ENCODE data around the gene DCBLD2.

DCBLD2 gene

DNA sequence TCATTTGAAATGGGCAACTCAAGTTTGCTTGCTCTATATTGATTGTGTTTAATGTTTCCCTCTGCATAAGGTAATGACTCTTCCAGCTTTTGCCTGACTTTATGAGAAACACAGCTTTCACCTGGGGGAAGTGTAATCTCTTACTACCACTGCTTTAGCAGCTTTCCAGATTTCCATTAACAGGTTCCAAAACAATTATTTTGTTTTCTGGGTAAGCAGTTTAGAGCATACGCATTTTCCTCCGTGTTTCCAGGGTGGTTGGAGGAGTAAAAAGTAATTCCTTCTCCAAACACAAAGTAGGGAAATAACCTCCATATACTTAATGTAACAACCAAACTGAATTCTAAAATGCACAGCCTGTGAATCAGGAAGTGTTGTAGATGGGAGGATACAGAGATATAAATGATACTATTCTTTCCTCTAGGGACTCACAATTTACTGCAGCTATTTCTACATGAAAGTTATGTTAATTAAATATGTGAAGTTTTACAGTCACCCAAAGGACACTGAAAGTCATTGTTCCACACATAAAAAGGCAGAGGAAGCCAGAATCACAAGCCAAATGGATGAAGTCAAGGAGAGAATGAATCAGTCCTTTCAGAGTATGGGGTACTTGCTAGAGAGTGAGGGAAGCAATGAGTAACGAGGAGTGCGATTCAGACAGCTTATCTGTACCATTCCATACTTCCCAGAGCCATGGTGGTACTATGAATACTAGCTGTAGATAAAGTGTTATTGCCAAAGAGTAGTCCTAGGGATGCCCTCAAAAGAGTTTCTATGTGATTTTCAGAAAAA, 121.8 kb downstream of the DCBLD2 start:
- intact Hi-C loops (cut with DNase I): loop anchor here (5.0 kb wide), 1 partner anchor 47 kb away; no protein-coding TSS in a partner anchor
- peak in 8 of 42 donors; percentile 23 to 75 (median 55) for DNase-seq

DNA sequence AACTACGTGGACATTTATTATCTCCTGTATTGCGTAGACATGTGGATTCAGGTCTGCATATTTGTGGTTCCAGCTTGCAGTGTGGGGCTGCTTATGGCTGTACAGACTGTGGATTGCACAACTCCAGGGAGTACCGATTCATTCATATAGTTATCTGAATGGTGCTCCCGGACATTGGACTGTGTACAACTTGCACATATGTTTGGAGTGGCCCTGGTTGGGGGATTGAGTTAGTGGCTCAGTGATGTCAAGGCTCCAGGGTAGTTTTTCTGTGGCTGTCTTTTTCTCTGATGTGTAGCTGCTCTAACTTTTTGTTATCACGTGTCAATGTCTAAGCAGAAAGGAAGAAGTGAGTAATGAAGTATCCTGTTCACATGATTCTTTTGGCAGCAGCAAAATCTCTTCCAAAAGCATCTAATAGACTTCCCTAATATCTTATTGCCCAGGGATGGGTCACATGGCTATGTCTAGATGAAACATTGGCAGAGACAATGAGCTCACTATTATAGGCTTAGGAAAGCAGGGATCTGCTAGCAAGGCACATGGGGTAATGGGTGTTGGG, 122.6 kb downstream of the DCBLD2 start:
- intact Hi-C loops (cut with DNase I): loop anchor here (5.0 kb wide), 1 partner anchor 47 kb away; no protein-coding TSS in a partner anchor
- DNase-seq: no peak

DNA sequence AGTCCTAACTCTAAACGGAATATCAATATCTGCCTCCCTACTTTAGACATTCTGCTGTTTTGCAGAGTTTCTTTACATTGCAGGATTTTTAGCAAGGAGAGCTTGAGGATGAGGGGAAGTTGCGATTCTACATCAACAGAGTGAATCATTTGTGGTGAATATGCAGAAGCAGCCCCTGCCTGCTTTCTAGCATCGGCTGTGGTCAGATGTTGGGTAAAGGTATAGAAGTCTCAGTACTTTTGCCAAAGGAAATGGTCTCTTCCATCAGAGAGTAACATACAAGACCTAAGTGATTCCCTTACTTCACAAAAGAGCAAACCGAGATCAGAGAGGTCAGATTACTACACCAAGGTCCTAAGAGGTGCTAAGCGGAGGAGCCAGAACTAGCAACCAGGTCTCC, 123.1 kb downstream of the DCBLD2 start:
- no peak for DNase-seq
- intact Hi-C loops (cut with DNase I): loop anchor here (5.0 kb wide), 1 partner anchor 46 kb away; no protein-coding TSS in a partner anchor

DNA sequence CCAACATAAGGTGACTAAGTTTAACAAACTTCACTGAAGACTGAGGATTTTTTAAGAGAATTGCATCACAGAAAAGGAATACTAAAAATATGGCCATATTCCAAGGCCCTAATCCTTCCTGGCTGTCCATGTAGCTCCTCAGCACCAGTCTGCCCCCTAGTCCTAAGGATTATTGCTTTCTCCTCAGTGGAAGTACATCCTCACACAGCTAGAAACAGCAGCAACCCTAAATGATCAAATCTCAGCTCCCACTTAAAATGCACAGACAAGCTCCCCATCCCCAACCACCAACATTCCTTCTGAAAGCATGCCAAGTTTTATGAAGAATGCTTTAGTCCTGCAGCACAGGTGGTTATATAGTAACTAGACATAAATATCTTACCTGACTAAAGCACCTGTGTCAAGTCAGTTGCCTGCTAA, 123.7 kb downstream of the DCBLD2 start:
- intact Hi-C loops (cut with DNase I): loop anchor here (5.0 kb wide), 1 partner anchor 46 kb away; no protein-coding TSS in a partner anchor
- no peak for DNase-seq

DNA sequence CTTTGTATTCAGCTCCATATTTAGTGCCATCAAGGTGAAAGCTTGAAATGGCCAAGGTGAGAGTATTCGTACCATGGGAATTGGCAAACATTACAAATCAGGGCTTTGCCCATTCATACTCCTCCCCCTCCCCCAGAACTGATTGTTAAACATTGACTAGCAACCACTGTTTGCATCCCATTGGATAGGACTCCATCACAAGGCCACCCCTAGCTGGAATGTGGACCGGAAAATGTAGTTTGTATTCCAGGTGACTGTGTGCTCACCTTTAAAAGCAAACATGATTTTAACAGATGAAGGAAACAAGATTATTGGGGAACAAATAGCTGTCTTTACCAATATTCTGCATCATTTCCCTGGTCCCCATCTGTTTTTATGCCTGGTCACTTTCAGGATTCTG, 124.2 kb downstream of the DCBLD2 start:
- intact Hi-C loops (cut with DNase I): loop anchor here (5.0 kb wide), 1 partner anchor 45 kb away; no protein-coding TSS in a partner anchor
- DNase-seq: no peak

DNA sequence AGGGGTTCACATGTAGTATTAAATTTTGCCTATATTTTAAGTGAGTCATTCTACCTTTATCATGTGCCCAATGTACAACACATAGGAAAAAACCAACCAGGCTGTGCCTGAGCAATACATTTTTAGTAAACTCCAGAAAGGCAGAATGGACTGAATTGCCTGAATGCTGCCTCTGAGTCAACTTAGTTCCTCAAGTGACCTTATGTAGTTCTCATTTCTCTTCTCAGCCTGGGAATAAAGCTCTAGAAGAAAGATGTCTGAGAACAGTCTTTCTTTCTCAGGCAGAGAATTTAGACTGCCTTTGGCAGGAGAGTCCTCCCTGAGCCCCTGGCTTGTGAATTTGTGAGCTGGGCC, 125.4 kb downstream of the DCBLD2 start:
- intact Hi-C loops (cut with DNase I): loop anchor here (5.0 kb wide), 1 partner anchor 44 kb away; no protein-coding TSS in a partner anchor
- no peak for DNase-seq

DNA sequence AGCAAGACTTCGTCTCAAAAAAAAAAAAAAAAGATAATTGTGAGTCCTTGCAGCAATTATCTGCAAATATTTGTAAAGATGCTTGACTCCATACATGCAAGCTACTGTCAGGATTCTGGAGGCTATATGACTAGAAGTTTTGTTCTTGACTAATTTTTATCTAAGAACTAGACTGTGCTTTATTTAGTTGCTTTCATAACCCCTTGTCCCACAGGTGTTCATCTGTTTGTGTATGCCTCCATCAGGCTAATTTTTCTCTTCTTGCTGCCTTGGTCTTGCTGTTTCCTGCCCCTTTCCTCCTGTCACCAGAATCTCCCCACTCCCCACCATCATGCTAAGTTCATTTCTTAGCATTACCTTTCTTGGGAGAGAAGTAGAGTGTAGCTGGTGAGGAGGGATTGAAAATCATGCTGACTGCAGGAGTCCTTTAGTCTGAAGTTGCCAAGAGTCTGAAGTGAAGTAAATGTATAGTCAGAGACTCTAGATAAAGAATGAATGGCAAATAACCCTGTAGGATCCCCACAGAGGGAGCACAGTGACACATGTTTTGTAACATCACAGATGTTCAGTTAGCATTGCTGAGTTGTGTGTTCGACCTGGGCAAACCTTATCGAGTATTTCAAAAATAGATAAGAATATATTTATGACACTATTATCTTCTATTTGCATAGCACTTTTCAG, 125.9 kb downstream of the DCBLD2 start:
- DNase-seq: no peak
- intact Hi-C loops (cut with DNase I): loop anchor here (5.0 kb wide), 1 partner anchor 43 kb away; no protein-coding TSS in a partner anchor

DNA sequence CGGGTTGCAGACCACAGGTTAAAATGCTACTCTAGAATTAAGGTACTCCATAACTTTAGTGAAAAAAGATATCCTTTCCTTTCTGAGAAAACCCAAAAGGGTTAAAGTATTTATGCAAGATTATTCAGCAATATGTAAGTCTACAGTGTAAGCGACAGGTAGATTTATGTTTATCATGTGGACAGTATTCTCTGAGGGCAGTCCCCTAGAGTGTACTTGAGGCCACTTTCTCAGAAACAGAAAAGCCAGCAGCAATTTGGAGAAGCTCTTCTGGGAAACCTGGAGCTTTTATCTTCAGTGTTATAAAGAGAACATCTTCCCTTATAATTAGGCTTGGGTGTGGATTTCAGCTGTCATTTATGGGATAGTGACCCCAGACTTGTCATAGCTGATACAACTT, 129.5 kb downstream of the DCBLD2 start:
- DNase-seq: no peak
- intact Hi-C loops (cut with DNase I): no loop called here

DNA sequence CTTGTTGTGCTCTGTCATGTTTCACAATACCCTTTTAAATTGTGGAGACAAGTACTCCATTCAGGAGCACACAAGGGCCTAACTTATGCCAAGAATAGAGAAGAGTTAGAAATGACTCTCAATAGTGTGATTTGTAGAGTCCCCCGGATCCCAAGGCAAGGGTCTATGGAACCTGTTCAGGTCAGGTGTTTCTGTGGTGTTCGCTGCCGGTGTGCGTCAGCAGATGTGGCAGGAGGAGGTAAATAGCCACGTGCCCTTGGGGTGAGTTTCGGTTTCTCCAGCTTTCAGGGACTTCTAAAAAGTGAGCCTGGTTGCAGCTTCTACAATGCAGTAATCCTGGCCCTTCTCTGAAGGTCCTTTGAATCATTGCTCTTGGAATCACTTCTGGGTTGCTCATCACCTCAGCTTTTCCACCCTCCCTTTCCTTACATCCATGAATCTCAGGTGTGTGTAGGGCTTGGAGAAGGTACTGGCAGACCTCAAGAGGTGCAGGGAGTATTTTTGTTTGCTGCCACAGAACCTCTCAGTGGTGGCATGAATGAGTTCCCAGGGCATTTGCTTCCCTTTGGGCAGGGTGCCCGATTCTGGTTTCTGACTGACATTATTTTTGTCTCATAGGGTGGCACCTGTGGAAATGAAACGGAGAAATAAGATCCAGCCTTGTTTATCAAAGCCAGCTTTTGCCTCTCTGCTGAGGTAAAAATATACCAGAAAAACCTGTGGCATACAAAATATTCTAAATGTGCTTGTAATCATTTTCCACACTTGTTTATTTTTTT, 131.0 kb downstream of the DCBLD2 start:
- intact Hi-C loops (cut with DNase I): no loop called here
- DNase-seq: peak in 30 of 42 donors; percentile 2 to 82 (median 41)

DNA sequence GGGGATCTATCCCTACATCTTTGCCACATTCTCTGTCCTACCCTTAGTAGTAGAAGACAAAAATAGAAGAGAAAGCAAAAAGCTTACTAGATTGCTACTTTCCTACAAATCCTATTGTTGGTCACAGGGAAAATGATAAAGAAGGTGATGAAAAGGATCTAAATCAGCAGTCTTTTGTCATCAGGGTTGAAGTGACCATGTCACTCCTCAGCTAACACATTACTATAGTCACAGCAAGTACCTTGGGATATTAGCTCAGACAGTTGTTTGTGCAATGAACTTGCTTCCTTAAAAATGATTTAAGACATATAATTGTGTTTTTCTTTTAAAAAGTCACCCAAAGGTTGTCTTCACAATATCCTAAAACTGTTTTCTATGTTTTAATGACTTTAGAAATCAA, 132.0 kb downstream of the DCBLD2 start:
- intact Hi-C loops (cut with DNase I): no loop called here

DNA sequence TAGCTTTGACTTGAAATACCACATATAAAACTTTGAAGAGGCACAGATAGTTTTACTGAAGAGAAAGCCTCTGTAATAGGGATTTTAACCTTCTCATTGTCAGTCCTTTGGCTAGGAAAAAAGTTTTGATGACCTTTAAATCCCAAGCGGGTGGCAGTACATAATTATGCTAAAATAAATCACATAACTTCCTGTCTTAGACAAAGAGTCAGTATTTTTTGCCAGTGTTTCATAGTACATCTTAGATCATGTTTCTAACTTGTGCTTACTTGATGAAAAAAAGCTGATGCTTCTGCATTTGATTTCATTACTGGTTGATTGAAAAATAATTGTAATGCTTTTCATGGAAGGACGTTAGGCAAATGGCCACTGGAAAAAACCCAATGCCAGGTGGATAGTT, 132.5 kb downstream of the DCBLD2 start:
- no peak for DNase-seq
- intact Hi-C loops (cut with DNase I): no loop called here

More for the DNA sequence above, 132.0 kb downstream of the DCBLD2 start:
- no peak for DNase-seq

DNA sequence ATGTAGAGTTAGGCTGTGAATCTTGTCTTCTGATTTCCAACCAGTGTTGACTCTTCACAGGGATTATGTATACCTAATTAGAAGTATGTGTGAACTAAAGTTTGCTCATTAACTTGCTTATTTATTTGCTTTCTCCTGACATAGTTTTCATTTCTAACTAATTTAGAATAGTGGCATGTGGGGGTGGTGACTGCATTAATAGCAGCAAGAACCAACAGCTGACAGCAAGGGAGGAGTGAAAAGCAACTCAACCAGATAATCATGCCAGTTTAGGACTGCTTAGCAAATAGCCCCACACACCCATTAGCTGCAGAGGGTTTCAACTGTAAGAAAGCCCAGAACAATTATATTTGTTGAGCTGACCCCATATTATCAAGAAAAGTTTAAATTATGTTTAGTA, 134.6 kb downstream of the DCBLD2 start:
- DNase-seq: no peak
- intact Hi-C loops (cut with DNase I): no loop called here

DNA sequence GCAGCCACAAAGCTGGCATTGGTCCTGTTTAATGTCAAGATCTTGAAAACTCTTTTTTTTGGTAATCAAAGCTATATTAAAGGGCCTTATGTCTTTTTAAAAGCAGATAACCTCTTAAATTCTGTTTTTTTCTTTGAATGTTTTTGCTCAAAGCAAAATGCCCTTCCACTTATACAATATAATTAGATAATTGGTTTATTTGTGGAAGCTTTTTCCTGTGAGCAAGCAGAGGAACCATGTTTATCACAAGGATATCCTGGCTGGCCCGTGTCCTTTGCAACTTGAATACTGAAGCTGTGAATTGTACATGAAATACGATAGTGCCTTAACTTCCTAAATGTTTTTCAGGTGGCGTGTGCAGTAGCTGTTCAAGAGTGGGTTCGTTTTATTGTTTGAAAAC, 135.8 kb downstream of the DCBLD2 start:
- intact Hi-C loops (cut with DNase I): no loop called here
- DNase-seq: no peak

DNA sequence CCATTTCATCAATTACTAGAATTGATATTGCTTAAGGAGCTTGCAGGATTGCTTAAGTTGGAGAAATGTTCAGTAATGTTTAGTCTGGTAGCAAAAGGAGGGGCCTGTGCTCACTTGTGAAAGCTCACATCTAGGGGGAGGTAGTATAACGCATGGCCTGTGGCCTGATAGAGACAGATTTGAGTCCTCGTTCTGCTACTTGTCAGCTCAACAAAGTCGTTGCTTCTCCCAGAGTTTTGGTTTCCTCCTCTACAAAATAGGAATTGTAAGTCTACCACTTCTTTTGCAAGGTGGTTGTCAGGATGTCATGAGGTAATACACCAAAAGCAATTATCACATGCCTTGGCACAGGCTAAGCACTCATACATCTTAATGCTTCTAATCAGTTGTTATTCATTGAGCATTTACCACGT, 137.0 kb downstream of the DCBLD2 start:
- intact Hi-C loops (cut with DNase I): no loop called here
- DNase-seq: peak in 3 of 42 donors; percentile 19 to 62 (median 20)

DNA sequence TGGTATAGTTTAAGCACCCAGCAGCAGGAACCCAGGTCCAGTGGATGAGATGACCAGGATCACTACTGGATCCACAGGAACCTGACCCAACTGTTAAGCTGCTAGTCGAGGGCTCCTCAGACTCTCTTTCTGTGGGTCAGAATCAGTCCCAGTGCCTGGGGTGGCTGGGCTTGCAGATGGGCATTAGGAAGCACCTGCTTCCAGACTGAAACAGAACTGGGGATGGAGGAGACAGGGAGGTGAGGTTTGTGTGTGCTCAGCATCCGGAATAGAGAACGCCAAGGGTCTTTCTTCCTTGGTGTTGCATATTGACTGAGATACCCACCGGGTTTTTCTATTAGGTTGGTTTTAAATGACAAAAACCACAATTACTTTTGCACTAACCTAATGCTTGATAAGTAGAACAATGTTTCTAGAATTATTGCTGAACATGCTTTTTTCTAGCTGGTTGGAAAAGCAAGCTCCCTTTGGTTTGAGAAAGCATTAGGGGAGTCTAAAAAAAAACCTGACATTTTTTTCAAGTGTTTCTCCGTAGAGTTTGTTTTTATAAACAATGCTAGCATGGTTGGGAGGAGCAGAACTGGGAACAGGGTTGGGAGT, 137.6 kb downstream of the DCBLD2 start:
- no peak for DNase-seq
- intact Hi-C loops (cut with DNase I): no loop called here

DNA sequence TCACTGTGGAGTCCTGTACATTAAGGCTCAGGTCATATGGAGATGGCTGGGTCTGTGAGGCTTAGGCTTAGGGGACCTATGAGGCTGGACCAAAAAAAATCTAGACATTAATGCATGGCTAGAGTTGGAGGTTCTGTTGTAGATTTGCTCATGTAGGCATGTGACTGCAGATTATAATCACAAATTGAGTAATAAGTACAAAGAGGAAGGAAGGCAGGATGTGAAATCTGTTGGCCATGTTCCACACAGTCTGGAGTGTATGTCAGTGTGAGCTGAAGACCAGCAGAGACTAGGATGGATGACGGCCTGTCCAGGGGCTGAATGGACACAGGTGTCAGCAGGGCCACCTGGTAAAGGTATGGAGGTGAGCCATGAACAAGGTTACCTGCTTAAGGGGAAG, 138.4 kb downstream of the DCBLD2 start, which contains the start of gene ST3GAL6:
Gene ST3GAL6, plus strand, starts transcription at position 265 of the 400 bp plus-strand sequence. CDS start 5,101 bp downstream, outside the sequence.
- DNase-seq: peak in 3 of 42 donors; percentile 15 to 40 (median 33)
- intact Hi-C loops (cut with DNase I): no loop called here

DNA sequence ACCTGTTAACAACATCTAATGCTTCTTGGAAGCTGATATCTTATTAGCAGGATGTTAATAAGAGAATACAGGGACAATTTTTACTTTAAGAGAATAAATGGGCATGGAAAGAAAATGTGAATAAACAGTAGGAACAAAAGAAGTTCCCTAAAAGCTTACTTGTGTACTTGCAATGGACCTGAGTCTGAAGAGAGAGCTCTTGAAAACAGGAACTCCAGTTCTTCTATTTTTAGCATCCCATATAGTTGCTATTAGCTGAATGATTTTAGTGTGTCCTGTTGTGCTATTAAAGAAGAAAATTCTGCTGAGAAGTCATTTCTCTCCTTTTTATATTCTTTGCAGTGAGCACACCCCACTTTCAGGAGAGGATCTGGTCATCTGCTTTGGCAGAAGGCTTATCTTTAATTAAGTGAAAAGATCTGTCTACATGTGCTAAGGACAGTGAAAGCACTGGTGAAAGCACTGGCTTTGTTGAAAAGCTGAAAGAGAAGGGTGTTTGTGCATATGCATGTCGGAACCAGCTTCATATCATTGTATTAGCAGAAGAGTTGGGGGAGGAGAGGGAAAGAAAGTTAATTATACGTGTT, 139.8 kb downstream of the DCBLD2 start:
- intact Hi-C loops (cut with DNase I): no loop called here
- no peak for DNase-seq

DNA sequence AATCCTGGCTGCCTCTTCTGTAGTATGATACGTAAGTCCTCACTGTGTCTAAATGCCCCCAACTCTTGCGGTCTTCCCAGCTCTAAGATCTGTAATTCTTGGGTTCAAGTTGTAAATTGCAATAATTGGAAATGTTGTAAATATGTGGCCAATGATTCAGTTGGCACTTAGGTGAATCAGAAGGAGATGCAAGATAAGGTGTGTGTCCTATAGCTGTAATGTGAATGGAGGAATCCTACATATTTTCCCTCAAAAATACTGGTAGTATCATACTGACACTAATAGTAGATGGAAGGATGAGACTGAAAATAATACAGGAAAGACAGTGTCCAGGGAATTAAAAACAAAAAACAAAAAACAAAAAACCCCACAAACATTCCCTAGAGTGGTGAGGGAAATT, 141.9 kb downstream of the DCBLD2 start:
- intact Hi-C loops (cut with DNase I): no loop called here
- no peak for DNase-seq
